Fibroblast of lung (primary cell): Measurements from ENCODE around the gene ADI1. TPM values are rescaled to one million over a fixed set of nuclear protein-coding genes. Genes with fewer than 3 reads are reported as not detected.
"Not testable (repeated sequence)": the region's sequence is repeated elsewhere in the genome, so short reads cannot be mapped to it uniquely, and the experiment has no call there.

ENCODE experiments used
- DNase-seq, 2 donors: peaks; one replicate each; pipeline versions ENCODE4 v3.0.0 to v3.0.0-alpha.2; 2010; ENCODE audit warnings: low read depth in 2 of 2
- H2AFZ ChIP-seq: 2 replicates; pipeline ENCODE4 v1.5.1; 2012; ENCODE audit warnings: low read length, control low read depth, inconsistent platforms
- H3K27ac ChIP-seq: 2 replicates; pipeline ENCODE4 v1.5.1; 2011; ENCODE audit warnings: low read length, control low read depth; ENCODE audit not compliant: insufficient read depth
- H3K27me3 ChIP-seq: 2 replicates; pipeline ENCODE4 v1.5.1; 2011; ENCODE audit warnings: mild to moderate bottlenecking, low read length; ENCODE audit not compliant: control insufficient read depth, insufficient read depth
- H3K36me3 ChIP-seq: 2 replicates; pipeline ENCODE4 v1.5.1; 2011; ENCODE audit warnings: low read length; ENCODE audit not compliant: control insufficient read depth, insufficient read depth
- H3K4me1 ChIP-seq: 2 replicates; pipeline ENCODE4 v1.5.1; 2011; ENCODE audit warnings: low read length; ENCODE audit not compliant: control insufficient read depth, insufficient read depth; ENCODE audit errors: extremely low read depth
- H3K4me2 ChIP-seq: 2 replicates; pipeline ENCODE4 v1.5.1; 2011; ENCODE audit warnings: low read length, control low read depth; ENCODE audit not compliant: insufficient read depth; ENCODE audit errors: extremely low read depth
- H3K4me3 ChIP-seq, 4 experiments: fragments of 200-600 bp in 1 of 4; sonication (generic) in 1 of 4; replicated peaks in 1 of 4; 2 replicates each; pipeline ENCODE4 v1.5.1; 2011 to 2016; ENCODE audit warnings: low read length in 4 of 4, low read depth in 3 of 4, mild to moderate bottlenecking in 3 of 4, control low read depth in 2 of 4, inconsistent platforms in 1 of 4, mixed read lengths in 1 of 4; ENCODE audit not compliant: insufficient read depth in 1 of 4; ENCODE audit errors: control extremely low read depth in 1 of 4
- H3K79me2 ChIP-seq: 2 replicates; pipeline ENCODE4 v1.5.1; 2012; ENCODE audit warnings: mild to moderate bottlenecking, low read length, inconsistent platforms; ENCODE audit not compliant: control insufficient read depth, insufficient read depth
- H3K9ac ChIP-seq: 2 replicates; pipeline ENCODE4 v1.5.1; 2011; ENCODE audit warnings: mild to moderate bottlenecking, low read length, control low read depth; ENCODE audit not compliant: insufficient read depth
- H3K9me3 ChIP-seq: 2 replicates; pipeline ENCODE4 v1.5.1; 2012; ENCODE audit warnings: low read depth, low read length; ENCODE audit not compliant: control insufficient read depth, insufficient read depth
- H4K20me1 ChIP-seq: 2 replicates; pipeline ENCODE4 v1.5.1; 2011; ENCODE audit warnings: low read length; ENCODE audit not compliant: control insufficient read depth, insufficient read depth; ENCODE audit errors: extremely low read depth
- CTCF ChIP-seq, 2 donors: IDR thresholded peaks in 1 of 2; conservative IDR thresholded peaks in 1 of 2; 1 replicate in 1 of 2; 2 replicates in 1 of 2; pipeline ENCODE4 v1.5.1; 2011 to 2012; ENCODE audit warnings: low read length in 2 of 2, control low read depth in 1 of 2, inconsistent platforms in 1 of 2, low read depth in 1 of 2, mild to moderate bottlenecking in 1 of 2
- EZH2 ChIP-seq: IDR thresholded peaks from 2 replicates; pipeline ENCODE4 v1.5.1; 2012; ENCODE audit warnings: low read length, control low read depth, mild to moderate bottlenecking; ENCODE audit errors: missing control alignments
- polyA plus RNA-seq, 2 donors: library from polyadenylated mRNA; depleted of rRNA in 1 of 2; stranded (reverse) in 1 of 2; unstranded in 1 of 2; fragments of >200 nt; gene quantifications; 2 replicates each; pipeline ENCODE4 v1.2.1, GENCODE V29; 2011 to 2012; ENCODE audit warnings: missing spikeins in 1 of 2
- total RNA-seq: library from RNA; depleted of rRNA; stranded (reverse); fragments of >200 nt; gene quantifications from 2 replicates; pipeline ENCODE4 v1.2.1, GENCODE V29; 2014

The ADI1 gene
- total and polyA plus RNA-seq, 2 donors (not counting 1 experiment from before 2014, with no cell fraction given): 41.9 to 69.3 TPM

DNA sequence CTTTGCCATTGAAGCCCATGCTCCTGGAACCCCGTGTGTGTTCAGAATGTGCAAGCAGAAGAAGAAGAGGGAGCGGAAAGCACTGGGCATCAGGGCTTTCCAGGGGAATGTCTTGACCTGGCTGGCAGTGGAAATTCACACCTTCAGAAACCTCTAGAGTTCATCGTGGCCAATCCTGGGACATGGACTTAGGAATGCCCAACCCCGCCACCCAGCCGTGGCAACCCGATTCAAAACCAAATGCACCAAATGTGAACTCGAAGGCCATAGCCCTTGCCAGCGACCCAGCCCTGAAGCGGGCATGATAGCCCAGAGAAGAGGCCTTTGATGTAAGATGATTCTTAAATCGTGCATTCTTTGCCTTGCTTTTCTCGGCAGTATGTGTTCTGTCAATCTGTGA is 69.4 kb downstream of the ADI1 start:
- no peaks in the 10 kb centered on the region for H3K27me3 ChIP-seq
- DNase-seq: no peak
- no peak overlapping the region for H3K4me3 ChIP-seq
- H4K20me1 ChIP-seq: no peaks in the 10 kb centered on the region
- H3K9ac ChIP-seq: no peak overlapping the region
- H3K79me2 ChIP-seq: no peaks in the 10 kb centered on the region
- TF ChIP-seq EZH2 (no peak), CTCF (conservative IDR thresholded peaks at IDR 0.05 in 1 of 2, IDR thresholded peaks at IDR 0.05 in 1 of 2; ENCODE audit: low read depth in 1 of 2, low read length in 2 of 2) (no peak)
- no peak overlapping the region for H3K27ac ChIP-seq
- H3K4me2 ChIP-seq: no peak overlapping the region
- H3K4me1 ChIP-seq: peaks cover 3% of the 10 kb centered on the region
- H2AFZ ChIP-seq: no peak overlapping the region
- no peaks in the 10 kb centered on the region for H3K9me3 ChIP-seq
- H3K36me3 ChIP-seq: peaks cover 2% of the 10 kb centered on the region

GRCh38 chr2:3449086-3449485 is 70.2 kb downstream of the ADI1 start:
- H3K4me1 ChIP-seq: peaks cover 3% of the 10 kb centered on the region
- no peaks in the 10 kb centered on the region for H3K27me3 ChIP-seq
- H3K4me2 ChIP-seq: no peak overlapping the region
- no peak overlapping the region for H2AFZ ChIP-seq
- no peaks in the 10 kb centered on the region for H3K79me2 ChIP-seq
- TF ChIP-seq EZH2: no peak
- TF ChIP-seq CTCF (conservative IDR thresholded peaks at IDR 0.05 in 1 of 2, IDR thresholded peaks at IDR 0.05 in 1 of 2; ENCODE audit: low read depth in 1 of 2, low read length in 2 of 2): no peak
- DNase-seq: peak in 1 of 2 donors; percentile 65
- H3K9me3 ChIP-seq: no peaks in the 10 kb centered on the region
- no peak overlapping the region for H3K4me3 ChIP-seq
- no peak overlapping the region for H3K9ac ChIP-seq
- H3K27ac ChIP-seq: no peak overlapping the region
- H3K36me3 ChIP-seq: peaks cover 4% of the 10 kb centered on the region
- H4K20me1 ChIP-seq: no peaks in the 10 kb centered on the region

GRCh38 chr2:3448441-3448911 is 70.9 kb downstream of the ADI1 start:
- H2AFZ ChIP-seq, H3K4me1 ChIP-seq, H3K9me3 ChIP-seq, H3K79me2 ChIP-seq, H3K36me3 ChIP-seq, H3K4me2 ChIP-seq, H3K9ac ChIP-seq, H3K4me3 ChIP-seq, H3K27ac ChIP-seq, H4K20me1 ChIP-seq, DNase-seq, H3K27me3 ChIP-seq: not testable (repeated sequence)
